HG03432 (cell line): ENCODE results near the gene GSK3A.

Source experiments
- ATAC-seq: cut with Tn5 transposase; IDR thresholded peaks from one replicate; pipeline ENCODE4 v1.9.1; 2021; ENCODE audit warnings: mild to moderate bottlenecking, moderate library complexity; ENCODE audit not compliant: unreplicated experiment

GSK3A gene

GRCh38 chr19:42201489-42202289 is 40.7 kb downstream of the GSK3A start:
- peak; percentile 41 for ATAC-seq

GRCh38 chr19:42200116-42200715 is 42.2 kb downstream of the GSK3A start:
- no peak for ATAC-seq

- ATAC-seq, result peak; percentile 46
Measured at GRCh38 chr19:42199440-42200115, 42.8 kb downstream of the GSK3A start.

GRCh38 chr19:42198676-42199439 is 43.5 kb downstream of the GSK3A start:
- ATAC-seq, result peak; percentile 48

- ATAC-seq, result no peak
Measured at GRCh38 chr19:42197375-42197817, 45.0 kb downstream of the GSK3A start.

GRCh38 chr19:42196011-42197001 is 46.1 kb downstream of the GSK3A start:
- no peak for ATAC-seq

- ATAC-seq, result no peak
Measured at GRCh38 chr19:42193706-42194105, 48.7 kb downstream of the GSK3A start.

- no peak for ATAC-seq
Measured at GRCh38 chr19:42193294-42193693, 49.1 kb downstream of the GSK3A start.

- no peak for ATAC-seq
Measured at GRCh38 chr19:42191855-42192254, 50.5 kb downstream of the GSK3A start.

- ATAC-seq, result no peak
Measured at GRCh38 chr19:42191330-42191729, 51.1 kb downstream of the GSK3A start.

- no peak for ATAC-seq
Measured at GRCh38 chr19:42189133-42189532, 53.3 kb downstream of the GSK3A start.

GRCh38 chr19:42188665-42189064 is 53.7 kb downstream of the GSK3A start:
- ATAC-seq, result no peak

GRCh38 chr19:42185277-42185676 is 57.1 kb downstream of the GSK3A start:
- ATAC-seq, result no peak

GRCh38 chr19:42184401-42184861 is 58.0 kb downstream of the GSK3A start:
- no peak for ATAC-seq
